ENCODE data around the gene CBY1.
A peak's percentile ranks its signal among the peaks of the same experiment; 100 is the strongest.

The CBY1 gene

GRCh38 chr22:38700789-38701628 lies 44.6 kb downstream of the CBY1 start, which contains the start of gene JOSD1:
Gene JOSD1 (minus strand): TSS chr22:38700943. CDS start chr22:38699987, 956 bp downstream.
- peak; percentile 91 for DNase-seq (ENCODE audit: low spot score)

- peak; percentile 7 for DNase-seq (ENCODE audit: low spot score)
These were observed 48.3 kb downstream of the CBY1 start for GRCh38 chr22:38704654-38705234.

- peak; percentile 100 for DNase-seq (ENCODE audit: low spot score)
These were observed 49.0 kb downstream of the CBY1 start, which contains the start of gene GTPBP1 for GRCh38 chr22:38705235-38706100. Gene GTPBP1 (plus strand): TSS chr22:38705944. CDS start chr22:38705956, 12 bp downstream.

GRCh38 chr22:38706101-38706900 lies 49.9 kb downstream of the CBY1 start:
- DNase-seq (ENCODE audit: low spot score): peak; percentile 16

- DNase-seq (ENCODE audit: low spot score): no peak
These were observed 50.4 kb downstream of the CBY1 start for GRCh38 chr22:38706901-38707195.

GRCh38 chr22:38707346-38707745 lies 50.9 kb downstream of the CBY1 start:
- peak; percentile 50 for DNase-seq (ENCODE audit: low spot score)

GRCh38 chr22:38707984-38708383 lies 51.5 kb downstream of the CBY1 start:
- DNase-seq (ENCODE audit: low spot score): no peak

GRCh38 chr22:38709306-38709705 lies 52.9 kb downstream of the CBY1 start:
- no peak for DNase-seq (ENCODE audit: low spot score)

- no peak for DNase-seq (ENCODE audit: low spot score)
These were observed 53.9 kb downstream of the CBY1 start for GRCh38 chr22:38710351-38710750.

- DNase-seq (ENCODE audit: low spot score): no peak
These were observed 54.4 kb downstream of the CBY1 start for GRCh38 chr22:38710866-38711265.

- DNase-seq (ENCODE audit: low spot score): no peak
These were observed 56.2 kb downstream of the CBY1 start for GRCh38 chr22:38712486-38713207.

GRCh38 chr22:38713921-38714320 lies 57.5 kb downstream of the CBY1 start:
- DNase-seq (ENCODE audit: low spot score): no peak

- DNase-seq (ENCODE audit: low spot score): no peak
These were observed 58.8 kb downstream of the CBY1 start for GRCh38 chr22:38715176-38715764.

- DNase-seq (ENCODE audit: low spot score): no peak
These were observed 59.4 kb downstream of the CBY1 start for GRCh38 chr22:38715852-38716251.

GRCh38 chr22:38716271-38716670 lies 59.8 kb downstream of the CBY1 start:
- DNase-seq (ENCODE audit: low spot score): no peak

GRCh38 chr22:38716826-38717225 lies 60.4 kb downstream of the CBY1 start:
- DNase-seq (ENCODE audit: low spot score): no peak

GRCh38 chr22:38717244-38717643 lies 60.8 kb downstream of the CBY1 start:
- DNase-seq (ENCODE audit: low spot score): no peak

- peak; percentile 70 for DNase-seq (ENCODE audit: low spot score)
These were observed 62.0 kb downstream of the CBY1 start for GRCh38 chr22:38718414-38718813.

GRCh38 chr22:38719196-38719595 lies 62.8 kb downstream of the CBY1 start:
- no peak for DNase-seq (ENCODE audit: low spot score)

GRCh38 chr22:38720350-38720749 lies 63.9 kb downstream of the CBY1 start:
- DNase-seq (ENCODE audit: low spot score): no peak

- DNase-seq (ENCODE audit: low spot score): no peak
These were observed 65.1 kb downstream of the CBY1 start for GRCh38 chr22:38721551-38721950.

Data from SW480 (cell line).